ENCODE data around the gene GPR68. TPM values are rescaled to one million over a fixed set of nuclear protein-coding genes. Genes with fewer than 3 reads are reported as not detected.

GPR68 gene
- total RNA-seq, 2 donors from 2014 or later, result 1.8 to 2.0 TPM

- Histone ChIP-seq H3K4me1 (ENCODE audit: control insufficient read depth in 1 of 2, low read depth in 2 of 2) (no peaks in the 10 kb centered on the region), H3K27me3 (replicated peaks; ENCODE audit: insufficient read depth) (no peaks in the 10 kb centered on the region), H3K4me3 (no peak overlapping the region), H3K27ac (no peak overlapping the region), H3K36me3 (peaks cover 14% of the 10 kb centered on the region), H3K9me3 (no peaks in the 10 kb centered on the region)
- DNase-seq (ENCODE audit: low spot score) (no peak), ATAC-seq (ENCODE audit: insufficient number of reproducible peaks, low FRiP score, low read depth) (no peak)
- no peak for TF ChIP-seq CTCF (IDR thresholded peaks at IDR 0.05)
Measured at GRCh38 chr14:91193069-91193468, 51.4 kb downstream of the GPR68 start.

GRCh38 chr14:91190853-91191252 is 53.7 kb downstream of the GPR68 start:
- H3K27me3 ChIP-seq (replicated peaks; ENCODE audit: insufficient read depth), result no peaks in the 10 kb centered on the region
- TF ChIP-seq CTCF (IDR thresholded peaks at IDR 0.05), result no peak
- ATAC-seq (ENCODE audit: insufficient number of reproducible peaks, low FRiP score, low read depth) (no peak), DNase-seq (ENCODE audit: low spot score) (no peak)
- H3K36me3 ChIP-seq, result peaks cover 21% of the 10 kb centered on the region
- no peaks in the 10 kb centered on the region for H3K9me3 ChIP-seq
- no peak overlapping the region for H3K27ac ChIP-seq
- no peak overlapping the region for H3K4me3 ChIP-seq
- no peaks in the 10 kb centered on the region for H3K4me1 ChIP-seq (ENCODE audit: control insufficient read depth in 1 of 2, low read depth in 2 of 2)

GRCh38 chr14:91187271-91187670 is 57.2 kb downstream of the GPR68 start:
- Histone ChIP-seq H3K27me3 (replicated peaks; ENCODE audit: insufficient read depth) (no peaks in the 10 kb centered on the region), H3K4me1 (ENCODE audit: control insufficient read depth in 1 of 2, low read depth in 2 of 2) (no peaks in the 10 kb centered on the region), H3K27ac (no peak overlapping the region), H3K36me3 (peaks cover 31% of the 10 kb centered on the region), H3K4me3 (no peak overlapping the region), H3K9me3 (no peaks in the 10 kb centered on the region)
- ATAC-seq (ENCODE audit: insufficient number of reproducible peaks, low FRiP score, low read depth) (no peak), DNase-seq (ENCODE audit: low spot score) (no peak)
- no peak for TF ChIP-seq CTCF (IDR thresholded peaks at IDR 0.05)

- Histone ChIP-seq H3K4me1 (ENCODE audit: control insufficient read depth in 1 of 2, low read depth in 2 of 2) (no peaks in the 10 kb centered on the region), H3K27ac (no peak overlapping the region), H3K36me3 (peaks cover 30% of the 10 kb centered on the region), H3K27me3 (replicated peaks; ENCODE audit: insufficient read depth) (no peaks in the 10 kb centered on the region), H3K4me3 (no peak overlapping the region), H3K9me3 (no peaks in the 10 kb centered on the region)
- no peak for DNase-seq (ENCODE audit: low spot score)
- ATAC-seq (ENCODE audit: insufficient number of reproducible peaks, low FRiP score, low read depth), result no peak
- no peak for TF ChIP-seq CTCF (IDR thresholded peaks at IDR 0.05)
Measured at GRCh38 chr14:91186515-91187066, 57.9 kb downstream of the GPR68 start.

GRCh38 chr14:91185721-91186120 is 58.8 kb downstream of the GPR68 start:
- DNase-seq (ENCODE audit: low spot score) (no peak), ATAC-seq (ENCODE audit: insufficient number of reproducible peaks, low FRiP score, low read depth) (no peak)
- H3K4me3 ChIP-seq, result no peak overlapping the region
- peaks cover 29% of the 10 kb centered on the region for H3K36me3 ChIP-seq
- no peak for TF ChIP-seq CTCF (IDR thresholded peaks at IDR 0.05)
- no peaks in the 10 kb centered on the region for H3K4me1 ChIP-seq (ENCODE audit: control insufficient read depth in 1 of 2, low read depth in 2 of 2)
- no peak overlapping the region for H3K27ac ChIP-seq
- H3K9me3 ChIP-seq, result no peaks in the 10 kb centered on the region
- no peaks in the 10 kb centered on the region for H3K27me3 ChIP-seq (replicated peaks; ENCODE audit: insufficient read depth)

All from thoracic aorta (tissue), 2 donors.